Measurements from ENCODE around the gene LORICRIN.

LORICRIN gene

DNA sequence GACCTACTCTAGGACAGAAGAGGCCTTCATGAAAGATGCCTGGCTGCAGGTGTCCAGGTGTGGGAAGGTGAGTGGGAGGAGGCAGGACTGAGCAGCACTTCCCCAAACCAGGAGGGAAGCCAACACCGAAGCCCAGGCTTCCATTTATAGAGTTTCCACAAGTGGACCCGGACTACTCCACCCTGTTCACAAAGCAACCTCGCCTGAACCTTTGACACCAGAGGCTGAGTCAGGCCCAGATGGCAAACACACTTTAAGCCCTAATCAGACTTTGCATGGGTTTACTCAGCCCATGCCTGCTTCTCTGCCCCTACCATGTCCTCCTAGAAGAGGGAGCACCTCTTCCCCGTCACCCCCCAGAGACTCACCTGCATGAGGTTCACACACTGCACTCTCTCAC lies 28.1 kb upstream of the LORICRIN start:
- H3K27me3 ChIP-seq (replicated peaks) = no peaks in the 10 kb centered on the region
- in situ Hi-C loops (cut with HindIII; ENCODE audit: low pct_ligation_motif_present, low sequenced_read_pairs) = no loop called here
- TF ChIP-seq, protein P1, sequence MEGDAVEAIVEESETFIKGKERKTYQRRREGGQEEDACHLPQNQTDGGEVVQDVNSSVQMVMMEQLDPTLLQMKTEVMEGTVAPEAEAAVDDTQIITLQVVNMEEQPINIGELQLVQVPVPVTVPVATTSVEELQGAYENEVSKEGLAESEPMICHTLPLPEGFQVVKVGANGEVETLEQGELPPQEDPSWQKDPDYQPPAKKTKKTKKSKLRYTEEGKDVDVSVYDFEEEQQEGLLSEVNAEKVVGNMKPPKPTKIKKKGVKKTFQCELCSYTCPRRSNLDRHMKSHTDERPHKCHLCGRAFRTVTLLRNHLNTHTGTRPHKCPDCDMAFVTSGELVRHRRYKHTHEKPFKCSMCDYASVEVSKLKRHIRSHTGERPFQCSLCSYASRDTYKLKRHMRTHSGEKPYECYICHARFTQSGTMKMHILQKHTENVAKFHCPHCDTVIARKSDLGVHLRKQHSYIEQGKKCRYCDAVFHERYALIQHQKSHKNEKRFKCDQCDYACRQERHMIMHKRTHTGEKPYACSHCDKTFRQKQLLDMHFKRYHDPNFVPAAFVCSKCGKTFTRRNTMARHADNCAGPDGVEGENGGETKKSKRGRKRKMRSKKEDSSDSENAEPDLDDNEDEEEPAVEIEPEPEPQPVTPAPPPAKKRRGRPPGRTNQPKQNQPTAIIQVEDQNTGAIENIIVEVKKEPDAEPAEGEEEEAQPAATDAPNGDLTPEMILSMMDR (IDR thresholded peaks at IDR 0.05; ENCODE audit: low read depth, low read length, missing control alignments) = no peak
- H3K27ac ChIP-seq = no peak overlapping the region
- no peak overlapping the region for H3K4me3 ChIP-seq (ENCODE audit: low read depth, low read length)
- no peak for DNase-seq
- no peaks in the 10 kb centered on the region for H3K36me3 ChIP-seq (replicated peaks)

DNA sequence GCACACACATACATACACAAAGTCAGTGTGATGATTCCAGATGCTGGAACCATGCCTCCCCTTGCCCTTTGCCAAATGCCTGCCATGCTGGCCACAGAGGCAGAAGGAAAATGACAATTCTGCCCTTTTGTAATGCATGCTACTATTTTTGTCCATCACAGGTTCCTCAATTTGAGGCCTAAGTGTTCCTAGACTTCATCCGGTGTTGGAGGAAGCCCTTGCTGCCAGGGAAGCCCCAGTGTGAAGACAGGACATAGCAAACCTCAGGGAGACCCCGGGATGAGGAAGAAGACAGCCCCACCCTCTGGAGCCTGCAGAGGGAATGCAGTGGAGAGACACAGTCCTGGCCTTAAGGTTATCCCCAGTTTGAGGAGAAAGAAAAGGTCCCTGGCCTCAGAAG lies 27.7 kb upstream of the LORICRIN start:
- Histone ChIP-seq H3K27ac (no peak overlapping the region), H3K4me3 (ENCODE audit: low read depth, low read length) (no peak overlapping the region), H3K36me3 (replicated peaks) (no peaks in the 10 kb centered on the region), H3K27me3 (replicated peaks) (no peaks in the 10 kb centered on the region)
- TF ChIP-seq, protein P1 (IDR thresholded peaks at IDR 0.05; ENCODE audit: low read depth, low read length, missing control alignments) = no peak
- in situ Hi-C loops (cut with HindIII; ENCODE audit: low pct_ligation_motif_present, low sequenced_read_pairs) = no loop called here
- no peak for DNase-seq

DNA sequence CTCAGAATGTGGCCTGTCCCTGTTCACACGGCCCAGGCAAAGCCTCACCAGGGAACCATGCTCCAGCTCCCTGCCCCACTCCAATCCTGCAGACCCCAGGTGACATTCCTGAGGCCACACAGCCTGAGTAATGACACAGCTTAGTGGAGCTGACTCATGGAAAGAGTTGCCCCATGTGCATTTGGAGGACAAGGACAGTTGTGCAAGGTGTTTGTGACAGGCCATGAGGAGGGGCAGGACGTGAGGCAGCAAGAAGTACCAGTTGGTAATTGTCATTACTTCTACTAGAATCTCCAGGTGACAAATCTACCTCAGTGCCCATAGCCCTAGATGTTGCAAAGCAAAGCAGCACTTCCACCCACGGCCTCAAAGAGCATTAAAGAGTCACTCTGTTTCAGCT lies 26.9 kb upstream of the LORICRIN start:
- DNase-seq = no peak
- in situ Hi-C loops (cut with HindIII; ENCODE audit: low pct_ligation_motif_present, low sequenced_read_pairs) = no loop called here
- H3K36me3 ChIP-seq (replicated peaks) = no peaks in the 10 kb centered on the region
- no peak overlapping the region for H3K27ac ChIP-seq
- H3K27me3 ChIP-seq (replicated peaks) = no peaks in the 10 kb centered on the region
- TF ChIP-seq, protein P1 (IDR thresholded peaks at IDR 0.05; ENCODE audit: low read depth, low read length, missing control alignments) = no peak
- no peak overlapping the region for H3K4me3 ChIP-seq (ENCODE audit: low read depth, low read length)

DNA sequence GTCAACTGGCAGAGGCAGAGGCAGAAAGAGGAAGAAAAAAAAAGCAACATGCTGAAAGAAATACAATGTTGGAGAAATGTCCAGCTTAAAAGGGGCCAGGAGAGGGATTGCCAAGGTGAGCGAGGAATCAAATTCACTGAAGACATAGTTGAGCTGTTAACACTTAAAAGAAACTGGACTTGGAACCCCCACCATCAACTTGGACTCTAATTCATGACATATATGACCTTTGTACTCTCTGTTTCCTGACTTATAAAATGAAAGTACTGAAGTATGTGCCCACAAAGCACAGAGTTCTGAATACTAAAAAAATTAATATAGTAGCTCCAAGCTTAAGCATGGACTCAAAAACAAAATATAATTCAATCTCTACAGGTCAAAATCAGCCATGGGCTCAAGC lies 26.0 kb upstream of the LORICRIN start:
- TF ChIP-seq, protein P1 (IDR thresholded peaks at IDR 0.05; ENCODE audit: low read depth, low read length, missing control alignments) = no peak
- no peaks in the 10 kb centered on the region for H3K36me3 ChIP-seq (replicated peaks)
- in situ Hi-C loops (cut with HindIII; ENCODE audit: low pct_ligation_motif_present, low sequenced_read_pairs) = no loop called here
- H3K27me3 ChIP-seq (replicated peaks) = no peaks in the 10 kb centered on the region
- H3K4me3 ChIP-seq (ENCODE audit: low read depth, low read length) = no peak overlapping the region
- no peak for DNase-seq
- H3K27ac ChIP-seq = no peak overlapping the region

DNA sequence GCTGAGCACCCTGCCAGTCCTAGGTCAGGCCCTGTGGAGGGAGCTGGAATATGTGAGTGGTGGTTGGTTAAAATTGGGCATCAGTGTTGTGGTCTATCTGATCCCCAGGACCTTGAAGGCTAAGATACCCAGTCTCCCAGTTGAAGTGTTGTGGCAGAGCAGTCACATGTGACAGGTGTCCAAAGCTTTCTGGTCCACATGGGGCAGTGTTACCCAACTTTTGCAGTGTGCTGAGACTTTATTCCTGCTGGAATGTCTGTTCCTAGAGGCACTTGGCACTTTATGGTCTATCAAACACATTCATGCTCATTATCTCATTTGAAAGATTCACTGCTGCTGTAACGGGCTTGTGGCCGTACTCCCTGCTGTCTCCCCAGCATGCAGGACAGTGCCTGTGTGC lies 21.0 kb upstream of the LORICRIN start:
- H3K4me3 ChIP-seq (ENCODE audit: low read depth, low read length) = no peak overlapping the region
- H3K27me3 ChIP-seq (replicated peaks) = no peaks in the 10 kb centered on the region
- TF ChIP-seq, protein P1 (IDR thresholded peaks at IDR 0.05; ENCODE audit: low read depth, low read length, missing control alignments) = no peak
- DNase-seq = no peak
- H3K36me3 ChIP-seq (replicated peaks) = no peaks in the 10 kb centered on the region
- no peak overlapping the region for H3K27ac ChIP-seq
- in situ Hi-C loops (cut with HindIII; ENCODE audit: low pct_ligation_motif_present, low sequenced_read_pairs) = no loop called here

DNA sequence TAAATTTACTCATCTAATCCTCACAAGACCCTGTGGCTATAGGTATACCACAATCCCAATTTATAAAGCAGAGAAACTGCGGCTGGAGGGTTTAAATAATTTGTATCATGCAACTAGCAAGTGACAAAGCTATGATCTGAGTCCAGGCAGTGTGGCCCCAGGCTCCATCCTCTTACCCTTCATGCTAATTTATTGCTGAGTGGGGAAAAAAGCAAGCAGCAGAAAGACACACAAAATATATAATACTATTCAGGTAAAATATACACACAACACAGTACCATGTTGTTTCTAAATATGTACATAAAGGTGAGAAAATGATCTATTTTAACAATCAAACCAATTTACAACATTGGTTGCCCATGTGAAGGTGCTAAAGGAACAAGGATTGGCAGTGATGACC lies 17.3 kb upstream of the LORICRIN start:
- no peak for DNase-seq
- Histone ChIP-seq H3K27me3 (replicated peaks) (no peaks in the 10 kb centered on the region), H3K4me3 (ENCODE audit: low read depth, low read length) (no peak overlapping the region), H3K27ac (no peak overlapping the region), H3K36me3 (replicated peaks) (no peaks in the 10 kb centered on the region)
- TF ChIP-seq, protein P1 (IDR thresholded peaks at IDR 0.05; ENCODE audit: low read depth, low read length, missing control alignments) = no peak
- in situ Hi-C loops (cut with HindIII; ENCODE audit: low pct_ligation_motif_present, low sequenced_read_pairs) = no loop called here

All from brain microvascular endothelial cell (primary cell).